Duodenal mucosa (tissue), 2 donors: ENCODE results near the gene MTFMT.
A peak's percentile ranks its signal among the peaks of the same experiment; 100 is the strongest.

Experiments used
- H3K27ac ChIP-seq: one replicate; pipeline ENCODE4 v1.7.0; 2013; ENCODE audit warnings: low read depth, low read length
- H3K27me3 ChIP-seq, 2 donors: one replicate each; pipeline ENCODE4 v1.7.0; 2013; ENCODE audit warnings: low read length in 2 of 2, control low read depth in 1 of 2; ENCODE audit not compliant: insufficient read depth in 2 of 2, control insufficient read depth in 1 of 2
- H3K36me3 ChIP-seq, 2 donors: one replicate each; pipeline ENCODE4 v1.7.0; 2013; ENCODE audit warnings: low read length in 2 of 2, control low read depth in 1 of 2; ENCODE audit not compliant: insufficient read depth in 2 of 2, control insufficient read depth in 1 of 2
- H3K4me1 ChIP-seq, 2 donors: one replicate each; pipeline ENCODE4 v1.7.0; 2013; ENCODE audit warnings: low read length in 2 of 2, control low read depth in 1 of 2; ENCODE audit not compliant: insufficient read depth in 2 of 2, control insufficient read depth in 1 of 2
- H3K4me3 ChIP-seq, 2 donors: one replicate each; pipeline ENCODE4 v1.7.0; 2013; ENCODE audit warnings: low read length in 2 of 2, low read depth in 1 of 2
- H3K9ac ChIP-seq, 2 donors: one replicate each; pipeline ENCODE4 v1.7.0; 2013; ENCODE audit warnings: low read length in 2 of 2, low read depth in 1 of 2
- H3K9me3 ChIP-seq, 2 donors: one replicate each; pipeline ENCODE4 v1.7.0; 2013; ENCODE audit warnings: low read length in 2 of 2, control low read depth in 1 of 2; ENCODE audit not compliant: control insufficient read depth in 1 of 2

The MTFMT gene

GRCh38 chr15:64991536-64992135 lies 37.8 kb downstream of the MTFMT start:
- H3K4me1 ChIP-seq, result peaks cover 0 to 7% of the 10 kb centered on the region in 2 donors
- H3K4me3 ChIP-seq, result no peak overlapping the region
- no peaks in the 10 kb centered on the region for H3K9me3 ChIP-seq
- H3K9ac ChIP-seq, result no peak overlapping the region
- no peak overlapping the region for H3K27ac ChIP-seq
- H3K27me3 ChIP-seq, result no peaks in the 10 kb centered on the region
- no peaks in the 10 kb centered on the region for H3K36me3 ChIP-seq

DNA sequence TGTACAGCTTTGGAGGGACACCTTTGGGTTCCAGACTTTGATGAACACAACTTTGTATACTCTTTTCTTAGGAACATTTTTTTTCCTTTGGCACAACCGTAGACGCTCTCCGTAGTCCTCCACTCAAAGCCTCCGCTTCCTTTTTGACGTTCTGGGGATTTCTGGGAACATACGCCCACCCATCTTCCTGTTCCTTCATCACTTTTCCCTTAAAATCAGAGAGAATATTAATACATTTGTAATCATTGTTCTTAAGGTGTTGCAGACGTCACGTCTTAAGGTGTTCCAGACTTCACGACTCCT lies 39.3 kb downstream of the MTFMT start:
- H3K4me3 ChIP-seq, result peak overlapping the region; percentile 84 to 98
- H3K4me1 ChIP-seq, result peaks cover 6 to 12% of the 10 kb centered on the region in 2 donors

GRCh38 chr15:64989416-64990167 lies 39.8 kb downstream of the MTFMT start, which contains the start of gene SPG21:
Gene SPG21, minus strand, starts transcription at chr15:64989914. Its CDS starts 6,345 bp downstream, at chr15:64983569.
- Histone ChIP-seq H3K9ac (peak within 1 kb of the TSS; percentile 67 to 87), H3K9me3 (no peaks in the 10 kb centered on the region), H3K4me3 (peak within 1 kb of the TSS; percentile 84 to 98), H3K4me1 (peaks cover 9 to 13% of the 10 kb centered on the region in 2 donors), H3K36me3 (no peaks in the 10 kb centered on the region), H3K27ac (peak within 1 kb of the TSS; percentile 84), H3K27me3 (no peaks in the 10 kb centered on the region)

More for the DNA sequence above, 39.3 kb downstream of the MTFMT start:
- Histone ChIP-seq H3K27ac (peak overlapping the region; percentile 20), H3K9ac (peak overlapping the region; percentile 50 to 61), H3K9me3 (no peaks in the 10 kb centered on the region), H3K27me3 (no peaks in the 10 kb centered on the region), H3K36me3 (no peaks in the 10 kb centered on the region)

- peaks cover 9 to 17% of the 10 kb centered on the region in 2 donors for H3K4me1 ChIP-seq
- H3K4me3 ChIP-seq, result no peak overlapping the region
- H3K27me3 ChIP-seq, result no peaks in the 10 kb centered on the region
- no peak overlapping the region for H3K9ac ChIP-seq
- no peaks in the 10 kb centered on the region for H3K36me3 ChIP-seq
- H3K9me3 ChIP-seq, result no peaks in the 10 kb centered on the region
- no peak overlapping the region for H3K27ac ChIP-seq
These were observed 42.3 kb downstream of the MTFMT start for GRCh38 chr15:64987136-64987535.

- no peak overlapping the region for H3K27ac ChIP-seq
- H3K9ac ChIP-seq, result no peak overlapping the region
- H3K9me3 ChIP-seq, result no peaks in the 10 kb centered on the region
- H3K36me3 ChIP-seq, result peaks cover 0 to 3% of the 10 kb centered on the region in 2 donors
- H3K27me3 ChIP-seq, result no peaks in the 10 kb centered on the region
- H3K4me1 ChIP-seq, result peaks cover 12 to 20% of the 10 kb centered on the region in 2 donors
- H3K4me3 ChIP-seq, result no peak overlapping the region
These were observed 43.9 kb downstream of the MTFMT start for GRCh38 chr15:64985366-64986033.

DNA sequence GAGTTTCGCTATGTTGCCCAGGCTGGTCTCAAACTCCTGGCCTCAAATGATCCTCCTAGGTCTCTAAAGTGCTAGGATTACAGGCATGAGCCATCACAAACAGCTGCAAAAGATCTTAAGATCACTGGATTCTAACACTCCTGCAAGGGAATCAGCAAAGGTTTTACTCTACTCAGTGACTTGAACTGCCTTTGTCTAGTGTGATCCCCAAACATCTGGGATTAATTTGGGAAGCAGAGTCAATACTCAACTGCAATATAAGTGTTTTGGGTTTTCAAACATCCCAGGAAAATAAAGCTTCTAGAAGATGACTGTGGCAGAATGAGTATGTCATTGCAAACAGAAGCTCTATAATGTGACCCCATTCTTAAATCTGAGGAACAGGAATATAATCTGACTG lies 47.0 kb downstream of the MTFMT start:
- H3K4me1 ChIP-seq, result peaks cover 12 to 14% of the 10 kb centered on the region in 2 donors
- no peak overlapping the region for H3K9ac ChIP-seq
- no peaks in the 10 kb centered on the region for H3K27me3 ChIP-seq
- H3K36me3 ChIP-seq, result peaks cover 16 to 25% of the 10 kb centered on the region in 2 donors
- H3K27ac ChIP-seq, result no peak overlapping the region
- H3K4me3 ChIP-seq, result no peak overlapping the region
- H3K9me3 ChIP-seq, result no peaks in the 10 kb centered on the region

DNA sequence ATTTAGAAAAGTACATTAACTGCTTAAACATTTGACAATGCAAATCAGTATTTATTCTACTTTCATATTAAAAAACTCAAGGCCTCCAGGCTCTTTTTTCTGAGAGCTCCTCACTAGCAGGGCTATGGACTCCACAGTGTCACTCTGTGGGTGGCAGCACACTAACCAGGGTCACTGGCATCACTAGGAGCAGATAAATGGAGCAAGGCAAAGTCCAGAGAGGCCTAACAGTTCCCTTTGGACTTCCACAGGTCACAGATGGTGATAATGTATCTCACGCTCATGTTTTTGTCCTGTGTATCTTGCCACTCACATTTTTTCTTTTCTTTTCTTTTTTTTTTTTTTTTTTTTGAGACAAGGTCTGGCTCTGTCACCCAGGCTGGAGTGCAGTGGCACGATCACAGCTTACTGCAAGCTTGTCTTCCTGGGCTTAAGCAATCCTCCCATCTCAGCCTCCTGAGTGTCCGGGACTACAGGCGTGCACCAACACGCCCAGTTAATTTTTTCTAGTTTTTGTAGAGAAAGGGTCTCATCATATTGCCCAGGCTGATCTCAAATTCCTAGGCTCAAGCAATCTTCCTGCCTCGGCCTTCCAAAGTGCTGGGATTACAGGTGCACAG lies 47.5 kb downstream of the MTFMT start:
- Histone ChIP-seq H3K4me3 (no peak overlapping the region), H3K9me3 (no peaks in the 10 kb centered on the region), H3K9ac (no peak overlapping the region), H3K27ac (no peak overlapping the region), H3K36me3 (peaks cover 16 to 30% of the 10 kb centered on the region in 2 donors), H3K4me1 (peaks cover 12 to 14% of the 10 kb centered on the region in 2 donors), H3K27me3 (no peaks in the 10 kb centered on the region)

- no peak overlapping the region for H3K9ac ChIP-seq
- H3K4me1 ChIP-seq, result peaks cover 3 to 6% of the 10 kb centered on the region in 2 donors
- no peaks in the 10 kb centered on the region for H3K9me3 ChIP-seq
- H3K27me3 ChIP-seq, result no peaks in the 10 kb centered on the region
- H3K36me3 ChIP-seq, result peaks cover 19 to 45% of the 10 kb centered on the region in 2 donors
- H3K4me3 ChIP-seq, result no peak overlapping the region
- H3K27ac ChIP-seq, result no peak overlapping the region
These were observed 50.2 kb downstream of the MTFMT start for GRCh38 chr15:64979252-64979710.

DNA sequence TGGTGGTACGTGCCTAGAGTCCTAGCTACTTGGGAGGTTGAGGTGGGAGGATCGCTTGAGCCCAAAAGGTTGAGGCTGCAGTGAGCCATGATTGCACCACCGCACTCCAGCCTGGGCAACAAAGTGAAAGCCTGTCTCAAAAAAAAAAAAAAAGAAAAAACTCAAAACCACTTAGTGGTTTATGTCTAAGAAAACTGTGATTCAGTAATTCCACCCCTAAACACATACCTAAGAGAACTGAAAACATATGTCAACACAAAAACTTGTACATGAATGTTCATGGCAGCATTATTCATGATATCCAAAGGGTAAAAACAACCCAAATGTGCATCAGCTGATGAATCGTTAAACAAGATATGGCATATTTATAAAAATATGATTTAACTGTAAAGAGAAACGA lies 54.0 kb downstream of the MTFMT start:
- H3K4me1 ChIP-seq, result no peaks in the 10 kb centered on the region
- H3K36me3 ChIP-seq, result peaks cover 31 to 66% of the 10 kb centered on the region in 2 donors
- no peaks in the 10 kb centered on the region for H3K27me3 ChIP-seq
- H3K27ac ChIP-seq, result no peak overlapping the region
- no peak overlapping the region for H3K9ac ChIP-seq
- no peaks in the 10 kb centered on the region for H3K9me3 ChIP-seq
- H3K4me3 ChIP-seq, result no peak overlapping the region

DNA sequence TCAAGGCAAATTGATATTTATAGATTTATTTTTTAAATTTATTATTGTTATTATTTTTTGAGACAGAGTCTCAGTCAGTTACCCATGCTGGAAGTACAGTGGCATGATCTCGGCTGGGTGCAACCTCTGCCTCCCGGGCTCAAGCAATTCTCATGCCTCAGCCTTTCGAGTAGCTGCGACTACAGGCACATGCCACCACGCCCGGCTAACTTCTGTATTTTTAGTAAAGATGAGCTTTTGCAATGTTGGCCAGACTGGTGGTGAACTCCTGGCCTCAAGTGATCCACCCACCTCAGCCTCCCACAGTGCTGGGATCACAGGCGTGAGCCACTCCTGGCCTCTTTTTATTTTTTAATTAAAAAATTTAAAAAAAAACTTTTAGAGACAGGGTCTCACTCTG lies 58.7 kb downstream of the MTFMT start:
- Histone ChIP-seq H3K4me1 (no peaks in the 10 kb centered on the region), H3K27ac (no peak overlapping the region), H3K9ac (no peak overlapping the region), H3K27me3 (no peaks in the 10 kb centered on the region), H3K4me3 (no peak overlapping the region), H3K9me3 (no peaks in the 10 kb centered on the region), H3K36me3 (peaks cover 18 to 65% of the 10 kb centered on the region in 2 donors)
